Parathyroid adenoma (tissue), 2 donors: Measurements from ENCODE around the gene SLAIN2.

Experiments used
- H2AFZ ChIP-seq: fragments of 300-600 bp; sonication (generic); one replicate; pipeline ENCODE4 v1.7.0; 2017; ENCODE audit warnings: antibody characterized with exemption, mild to moderate bottlenecking
- H3K27ac ChIP-seq: fragments of 300-600 bp; sonication (generic); one replicate; pipeline ENCODE4 v1.7.0; 2017
- H3K27me3 ChIP-seq: fragments of 300-600 bp; sonication (generic); one replicate; pipeline ENCODE4 v1.7.0; 2017; ENCODE audit warnings: low read length; ENCODE audit not compliant: control insufficient read depth, insufficient read depth
- H3K36me3 ChIP-seq: fragments of 300-600 bp; sonication (generic); one replicate; pipeline ENCODE4 v1.7.0; 2017; ENCODE audit warnings: low read length; ENCODE audit not compliant: control insufficient read depth, insufficient read depth
- H3K4me1 ChIP-seq: fragments of 300-600 bp; sonication (generic); one replicate; pipeline ENCODE4 v1.7.0; 2017; ENCODE audit warnings: control low read depth
- H3K4me2 ChIP-seq: fragments of 300-600 bp; sonication (generic); one replicate; pipeline ENCODE4 v1.7.0; 2017; ENCODE audit warnings: low read length
- H3K4me3 ChIP-seq: fragments of 300-600 bp; sonication (generic); one replicate; pipeline ENCODE4 v1.7.0; 2017; ENCODE audit warnings: low read depth, low read length
- H3K79me2 ChIP-seq: fragments of 300-600 bp; sonication (generic); one replicate; pipeline ENCODE4 v1.7.0; 2017; ENCODE audit warnings: control low read depth
- H3K9ac ChIP-seq: fragments of 300-600 bp; sonication (generic); one replicate; pipeline ENCODE4 v1.7.0; 2017; ENCODE audit warnings: mild to moderate bottlenecking
- H3K9me3 ChIP-seq: fragments of 300-600 bp; sonication (generic); one replicate; pipeline ENCODE4 v1.7.0; 2017; ENCODE audit warnings: low read length; ENCODE audit not compliant: control insufficient read depth
- TF ChIP-seq, protein P1 (sequence below): fragments of 300-600 bp; sonication (generic); IDR thresholded peaks from one replicate; pipeline ENCODE4 v1.7.0; 2017; ENCODE audit warnings: antibody characterized with exemption, mild to moderate bottlenecking
- donor health status: primary hyperparathyroidism.

Gene SLAIN2

DNA sequence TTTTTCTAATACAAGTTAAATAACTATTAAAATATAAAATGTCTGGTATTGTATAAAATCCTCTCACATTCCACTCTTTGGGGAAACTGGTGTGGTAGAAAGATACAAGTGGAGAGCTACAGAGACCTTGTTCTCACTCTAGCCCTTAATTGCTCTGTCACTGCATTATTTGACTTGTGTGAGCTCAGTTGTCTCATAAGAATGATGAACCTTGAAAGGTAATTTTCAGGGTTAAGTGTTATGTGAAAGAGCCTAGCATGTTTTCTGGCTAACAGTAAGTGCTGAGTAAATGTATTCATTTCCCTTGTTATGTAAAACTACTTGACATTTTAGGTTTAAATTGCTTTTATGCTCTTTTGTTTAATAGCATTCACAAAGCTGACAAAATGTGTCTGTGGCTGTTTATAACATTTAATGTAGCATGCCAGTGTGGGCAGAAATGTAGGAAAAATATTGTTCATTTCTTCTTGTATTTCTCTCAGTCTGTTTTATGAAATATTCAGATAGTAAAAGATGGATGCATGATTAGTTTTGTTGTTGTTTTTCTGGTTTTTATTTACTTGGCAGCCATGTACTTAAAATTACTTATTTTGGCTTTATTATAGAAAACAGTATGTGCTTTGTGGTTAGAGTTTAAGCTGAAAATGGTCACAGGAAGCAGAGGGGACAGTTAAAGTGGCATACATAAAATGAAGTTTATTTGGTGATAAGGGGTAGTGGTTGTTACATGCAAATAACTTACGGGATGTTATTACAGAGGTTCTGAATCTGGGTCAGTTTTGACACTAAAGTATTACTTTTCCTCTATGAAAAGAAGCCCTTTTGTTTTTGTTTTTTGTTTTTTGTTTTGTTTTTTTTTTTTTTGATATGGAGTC lies 29.2 kb downstream of the SLAIN2 start:
- H3K27me3 ChIP-seq: no peaks in the 10 kb centered on the region
- TF ChIP-seq, protein P1, sequence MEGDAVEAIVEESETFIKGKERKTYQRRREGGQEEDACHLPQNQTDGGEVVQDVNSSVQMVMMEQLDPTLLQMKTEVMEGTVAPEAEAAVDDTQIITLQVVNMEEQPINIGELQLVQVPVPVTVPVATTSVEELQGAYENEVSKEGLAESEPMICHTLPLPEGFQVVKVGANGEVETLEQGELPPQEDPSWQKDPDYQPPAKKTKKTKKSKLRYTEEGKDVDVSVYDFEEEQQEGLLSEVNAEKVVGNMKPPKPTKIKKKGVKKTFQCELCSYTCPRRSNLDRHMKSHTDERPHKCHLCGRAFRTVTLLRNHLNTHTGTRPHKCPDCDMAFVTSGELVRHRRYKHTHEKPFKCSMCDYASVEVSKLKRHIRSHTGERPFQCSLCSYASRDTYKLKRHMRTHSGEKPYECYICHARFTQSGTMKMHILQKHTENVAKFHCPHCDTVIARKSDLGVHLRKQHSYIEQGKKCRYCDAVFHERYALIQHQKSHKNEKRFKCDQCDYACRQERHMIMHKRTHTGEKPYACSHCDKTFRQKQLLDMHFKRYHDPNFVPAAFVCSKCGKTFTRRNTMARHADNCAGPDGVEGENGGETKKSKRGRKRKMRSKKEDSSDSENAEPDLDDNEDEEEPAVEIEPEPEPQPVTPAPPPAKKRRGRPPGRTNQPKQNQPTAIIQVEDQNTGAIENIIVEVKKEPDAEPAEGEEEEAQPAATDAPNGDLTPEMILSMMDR: no peak
- no peak overlapping the region for H3K27ac ChIP-seq
- H3K4me3 ChIP-seq: no peak overlapping the region
- no peak overlapping the region for H2AFZ ChIP-seq
- no peaks in the 10 kb centered on the region for H3K9me3 ChIP-seq
- H3K36me3 ChIP-seq: no peaks in the 10 kb centered on the region
- peaks cover 2% of the 10 kb centered on the region for H3K4me1 ChIP-seq
- H3K4me2 ChIP-seq: no peak overlapping the region
- no peaks in the 10 kb centered on the region for H3K79me2 ChIP-seq
- no peak overlapping the region for H3K9ac ChIP-seq

DNA sequence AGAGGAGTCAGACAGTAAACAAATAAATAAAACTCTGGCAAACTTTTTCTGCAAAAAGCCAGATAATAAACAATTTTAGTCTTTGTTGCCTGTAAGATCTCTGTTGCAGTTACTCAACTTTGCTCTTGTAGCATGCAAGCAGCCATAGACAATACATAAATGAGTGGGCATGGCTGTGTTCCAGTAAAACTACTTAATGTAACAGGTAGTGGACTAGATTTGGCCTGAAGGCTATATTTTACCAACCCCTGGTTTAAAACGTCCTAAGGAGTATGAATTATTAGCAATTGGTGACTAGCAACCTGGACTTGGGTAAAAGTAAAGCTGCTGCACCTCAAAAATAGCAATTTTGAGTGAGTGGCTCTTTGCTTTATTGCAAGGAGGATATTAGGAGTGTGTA lies 30.9 kb downstream of the SLAIN2 start:
- Histone ChIP-seq H3K36me3 (no peaks in the 10 kb centered on the region), H3K4me1 (peaks cover 2% of the 10 kb centered on the region), H3K27me3 (no peaks in the 10 kb centered on the region), H3K4me3 (no peak overlapping the region), H2AFZ (no peak overlapping the region), H3K79me2 (no peaks in the 10 kb centered on the region), H3K27ac (no peak overlapping the region), H3K4me2 (no peak overlapping the region), H3K9me3 (no peaks in the 10 kb centered on the region), H3K9ac (no peak overlapping the region)
- TF ChIP-seq, protein P1: no peak

DNA sequence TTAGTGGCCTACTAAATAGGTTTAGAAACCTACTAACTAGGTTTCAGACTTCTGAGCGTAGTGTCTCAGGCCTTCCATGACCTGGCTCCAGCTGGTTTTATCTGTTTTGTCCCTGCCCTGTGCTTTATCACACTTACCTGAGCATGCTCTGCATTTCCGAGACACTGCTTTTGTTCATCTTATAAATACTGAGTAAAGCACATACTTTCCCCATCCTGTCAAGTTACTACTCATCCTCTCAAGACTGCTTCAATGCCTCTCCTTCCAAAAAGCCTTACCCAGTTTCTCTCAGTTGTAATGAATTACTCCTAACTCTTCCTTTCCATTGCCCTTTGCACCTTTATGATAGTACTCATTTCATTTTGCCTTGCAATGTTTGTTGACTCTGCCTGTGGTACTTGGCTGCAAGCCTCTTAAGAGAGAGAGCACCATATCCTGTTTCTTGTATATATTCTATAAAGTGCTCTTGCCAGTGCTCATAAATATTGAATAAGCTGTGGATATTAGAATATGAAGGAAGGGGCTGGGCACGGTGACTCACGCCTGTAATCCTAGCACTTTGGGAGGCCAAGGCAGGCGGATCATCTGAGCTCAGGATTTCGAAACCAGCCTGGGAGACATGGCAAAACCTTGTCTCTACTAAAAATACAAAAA lies 34.4 kb downstream of the SLAIN2 start:
- Histone ChIP-seq H3K27me3 (no peaks in the 10 kb centered on the region), H2AFZ (no peak overlapping the region), H3K9ac (no peak overlapping the region), H3K9me3 (no peaks in the 10 kb centered on the region), H3K4me1 (no peaks in the 10 kb centered on the region), H3K27ac (no peak overlapping the region), H3K4me3 (no peak overlapping the region), H3K36me3 (no peaks in the 10 kb centered on the region), H3K79me2 (no peaks in the 10 kb centered on the region), H3K4me2 (peak overlapping the region; percentile 24)
- TF ChIP-seq, protein P1: no peak

DNA sequence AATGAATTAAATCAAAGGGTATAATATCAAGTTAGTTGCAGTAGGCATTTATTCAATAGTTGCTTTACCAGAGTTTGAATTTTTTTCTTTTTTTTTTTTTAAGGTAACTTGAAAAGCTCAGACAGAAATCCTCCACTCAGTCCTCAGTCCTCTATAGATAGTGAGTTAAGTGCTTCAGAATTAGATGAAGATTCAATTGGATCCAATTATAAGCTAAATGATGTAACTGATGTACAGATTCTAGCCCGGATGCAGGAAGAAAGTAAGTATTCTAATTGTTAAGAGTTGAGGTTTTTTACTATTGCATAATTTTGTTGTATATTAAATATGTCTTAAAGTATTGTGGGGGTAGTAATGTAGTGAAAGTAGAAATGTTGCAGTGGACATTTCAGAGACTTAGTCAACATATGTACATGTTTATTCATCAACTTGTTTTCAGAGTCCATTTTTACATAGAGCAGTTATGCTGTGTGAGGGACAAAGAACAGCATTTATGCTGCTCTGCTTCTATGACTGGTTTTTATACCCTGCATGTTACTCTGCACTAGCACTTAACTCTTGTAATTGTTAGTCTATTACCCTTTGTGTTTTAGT lies 38.4 kb downstream of the SLAIN2 start:
- no peak overlapping the region for H3K27ac ChIP-seq
- H3K79me2 ChIP-seq: no peaks in the 10 kb centered on the region
- no peaks in the 10 kb centered on the region for H3K4me1 ChIP-seq
- no peaks in the 10 kb centered on the region for H3K27me3 ChIP-seq
- H3K36me3 ChIP-seq: no peaks in the 10 kb centered on the region
- no peak overlapping the region for H3K9ac ChIP-seq
- no peak overlapping the region for H3K4me3 ChIP-seq
- H3K4me2 ChIP-seq: no peak overlapping the region
- H2AFZ ChIP-seq: no peak overlapping the region
- TF ChIP-seq, protein P1: no peak
- H3K9me3 ChIP-seq: no peaks in the 10 kb centered on the region
